ENCODE data around the gene ZCCHC24.

The ZCCHC24 gene

DNA sequence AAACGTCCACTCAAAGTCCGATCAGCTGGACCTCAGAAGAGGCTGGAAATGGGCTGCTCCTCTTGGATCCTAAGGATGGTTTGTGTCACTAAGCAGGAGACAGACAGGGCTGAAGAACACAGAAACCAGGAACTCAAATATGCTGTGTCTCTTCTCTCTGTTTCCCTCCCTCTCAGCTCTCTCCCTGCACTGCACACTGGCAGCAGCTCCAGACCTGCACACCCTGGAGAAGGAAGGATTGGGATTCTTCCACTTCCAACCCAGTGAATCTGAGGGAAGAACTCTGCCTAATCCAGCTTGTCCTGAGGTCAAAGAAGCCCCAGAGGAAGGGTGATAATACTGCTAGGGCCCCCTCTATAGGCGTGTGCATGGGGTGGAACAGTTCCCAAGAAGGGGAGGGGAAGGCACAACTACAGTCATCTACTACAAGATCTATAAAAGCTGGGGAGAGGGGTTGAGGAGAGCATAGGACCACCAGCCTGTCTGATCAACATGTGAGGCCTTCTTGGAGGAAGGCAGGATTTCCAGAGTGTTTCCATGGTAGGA is 22.7 kb upstream of the ZCCHC24 start:
- DNase-seq (ENCODE audit: low spot score in 2 of 2) (no peak), ATAC-seq (replicated peaks; ENCODE audit: extremely low read depth, poor library complexity, severe bottlenecking) (no peak)
- no peaks in the 10 kb centered on the region for H3K36me3 Mint-ChIP-seq (ENCODE audit: insufficient read depth)
- no peak overlapping the region for H3K4me3 Mint-ChIP-seq
- H3K9me3 Mint-ChIP-seq = no peaks in the 10 kb centered on the region
- H3K4me1 Mint-ChIP-seq = no peaks in the 10 kb centered on the region
- H3K27me3 Mint-ChIP-seq = peaks cover 14% of the 10 kb centered on the region
- H3K27ac Mint-ChIP-seq (ENCODE audit: low read depth) = no peak overlapping the region

DNA sequence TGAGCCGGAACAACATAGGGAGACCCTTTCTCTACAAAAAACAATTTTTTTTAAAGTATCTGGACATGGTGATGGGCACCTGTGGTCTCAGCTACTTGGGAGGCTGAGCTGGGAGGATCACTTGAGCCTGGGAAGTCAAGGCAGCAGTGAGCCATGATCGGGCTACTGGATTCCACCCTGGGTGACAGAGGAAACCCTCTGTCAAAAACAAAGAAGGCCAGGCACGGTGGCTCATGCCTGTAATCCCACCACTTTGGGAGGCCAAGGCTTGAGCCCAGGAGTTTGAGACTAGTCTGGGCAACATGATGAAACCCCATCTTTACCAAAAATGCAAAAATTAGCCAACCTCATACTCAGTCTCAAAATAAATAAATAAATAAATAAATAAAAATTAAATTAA is 19.9 kb upstream of the ZCCHC24 start:
- Mint-ChIP-seq H3K27ac (ENCODE audit: low read depth) (no peak overlapping the region), H3K9me3 (no peaks in the 10 kb centered on the region), H3K36me3 (ENCODE audit: insufficient read depth) (no peaks in the 10 kb centered on the region), H3K4me3 (no peak overlapping the region), H3K4me1 (no peaks in the 10 kb centered on the region), H3K27me3 (no peaks in the 10 kb centered on the region)
- DNase-seq (ENCODE audit: low spot score in 2 of 2) (no peak), ATAC-seq (replicated peaks; ENCODE audit: extremely low read depth, poor library complexity, severe bottlenecking) (no peak)

DNA sequence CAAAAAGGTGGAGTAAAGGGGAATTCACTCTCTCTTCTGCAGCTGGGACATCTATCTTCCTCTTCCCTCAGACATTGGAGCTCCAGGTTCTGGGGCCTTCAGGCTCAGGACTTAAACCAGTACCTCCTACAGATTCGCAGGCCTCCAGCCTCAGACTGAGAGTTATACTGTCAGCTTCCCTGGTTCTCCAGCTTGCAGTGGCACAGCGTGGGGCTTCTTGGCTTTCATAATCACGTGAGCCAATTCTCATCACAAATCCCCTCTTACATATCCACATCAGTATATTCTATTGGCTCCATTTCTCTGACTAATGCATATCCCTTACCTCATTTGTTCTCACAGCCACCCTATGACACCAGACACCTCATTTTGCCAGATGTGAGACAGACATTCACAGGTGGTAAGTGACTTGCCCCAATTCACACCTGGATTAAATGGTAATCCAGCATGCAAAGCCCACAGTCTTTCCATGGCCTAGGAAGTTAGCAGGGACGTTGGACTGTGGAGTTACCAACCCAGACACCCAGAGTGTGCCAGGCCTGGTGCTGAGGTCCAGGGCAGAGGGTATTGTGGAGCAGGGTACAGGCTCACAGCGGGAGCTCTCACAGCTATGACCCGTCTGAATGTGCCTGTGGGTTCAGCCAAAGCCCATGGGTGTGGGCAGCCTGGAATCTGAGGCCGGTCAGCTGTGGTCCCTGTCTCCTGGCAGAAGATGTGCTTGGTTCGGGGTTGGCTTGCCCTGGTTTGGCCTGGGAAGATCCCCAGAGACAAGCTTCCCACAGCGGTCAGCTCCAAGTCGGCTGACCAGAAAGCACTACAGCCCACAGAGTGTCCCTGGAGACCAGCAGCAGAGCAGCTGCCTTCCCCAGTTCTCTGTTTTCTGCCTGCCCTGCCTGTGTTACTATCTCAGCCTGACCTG is 18.4 kb upstream of the ZCCHC24 start:
- ATAC-seq (replicated peaks; ENCODE audit: extremely low read depth, poor library complexity, severe bottlenecking) = no peak
- DNase-seq (ENCODE audit: low spot score in 2 of 2) = no peak
- Mint-ChIP-seq H3K4me1 (no peaks in the 10 kb centered on the region), H3K9me3 (no peaks in the 10 kb centered on the region), H3K36me3 (ENCODE audit: insufficient read depth) (no peaks in the 10 kb centered on the region), H3K27ac (ENCODE audit: low read depth) (no peak overlapping the region), H3K4me3 (no peak overlapping the region), H3K27me3 (no peaks in the 10 kb centered on the region)

DNA sequence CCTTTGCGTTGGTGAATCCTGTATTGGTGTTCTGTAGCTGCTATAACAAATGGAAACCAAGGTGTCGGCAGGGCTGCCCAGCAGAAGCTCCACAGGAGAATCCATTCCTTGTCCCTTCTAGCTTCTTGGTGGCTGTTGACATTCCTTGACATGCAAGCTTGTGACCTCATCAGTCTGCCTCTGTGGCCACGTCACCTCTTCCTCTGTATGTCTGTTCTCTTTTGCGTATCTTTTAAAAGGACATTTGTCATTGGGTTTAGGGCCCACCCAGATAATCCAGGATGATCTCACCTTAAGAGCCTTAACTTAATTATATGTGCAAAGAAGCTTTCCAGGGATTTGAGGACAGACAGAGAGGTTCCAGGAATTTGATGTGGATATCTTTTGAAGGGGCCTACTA is 15.3 kb upstream of the ZCCHC24 start:
- no peak overlapping the region for H3K27ac Mint-ChIP-seq (ENCODE audit: low read depth)
- DNase-seq (ENCODE audit: low spot score in 2 of 2) (no peak), ATAC-seq (replicated peaks; ENCODE audit: extremely low read depth, poor library complexity, severe bottlenecking) (no peak)
- H3K27me3 Mint-ChIP-seq = no peaks in the 10 kb centered on the region
- H3K9me3 Mint-ChIP-seq = no peaks in the 10 kb centered on the region
- no peaks in the 10 kb centered on the region for H3K4me1 Mint-ChIP-seq
- no peak overlapping the region for H3K4me3 Mint-ChIP-seq
- H3K36me3 Mint-ChIP-seq (ENCODE audit: insufficient read depth) = no peaks in the 10 kb centered on the region

DNA sequence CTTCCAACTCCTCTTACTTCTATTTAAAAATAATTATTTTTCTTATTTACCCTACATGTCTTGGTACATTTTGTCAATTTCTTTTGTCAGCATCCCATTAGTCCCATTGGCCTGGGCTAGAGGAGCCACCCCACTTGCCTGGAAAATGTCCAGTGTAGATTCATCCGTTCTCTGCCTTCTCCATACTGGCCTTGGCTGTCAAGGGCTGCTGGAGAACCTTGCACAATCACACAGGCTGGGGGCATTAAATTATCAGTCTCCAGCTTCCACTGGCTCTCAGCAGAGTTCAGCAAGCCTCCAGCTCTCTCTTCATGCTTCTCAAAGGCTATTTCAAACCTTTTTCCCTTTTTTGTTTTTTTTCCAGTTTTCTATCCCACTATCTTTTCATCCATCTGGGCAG is 13.8 kb upstream of the ZCCHC24 start:
- no peaks in the 10 kb centered on the region for H3K9me3 Mint-ChIP-seq
- DNase-seq (ENCODE audit: low spot score in 2 of 2) (no peak), ATAC-seq (replicated peaks; ENCODE audit: extremely low read depth, poor library complexity, severe bottlenecking) (no peak)
- no peaks in the 10 kb centered on the region for H3K4me1 Mint-ChIP-seq
- H3K36me3 Mint-ChIP-seq (ENCODE audit: insufficient read depth) = no peaks in the 10 kb centered on the region
- H3K27me3 Mint-ChIP-seq = no peaks in the 10 kb centered on the region
- H3K27ac Mint-ChIP-seq (ENCODE audit: low read depth) = no peak overlapping the region
- H3K4me3 Mint-ChIP-seq = no peak overlapping the region

DNA sequence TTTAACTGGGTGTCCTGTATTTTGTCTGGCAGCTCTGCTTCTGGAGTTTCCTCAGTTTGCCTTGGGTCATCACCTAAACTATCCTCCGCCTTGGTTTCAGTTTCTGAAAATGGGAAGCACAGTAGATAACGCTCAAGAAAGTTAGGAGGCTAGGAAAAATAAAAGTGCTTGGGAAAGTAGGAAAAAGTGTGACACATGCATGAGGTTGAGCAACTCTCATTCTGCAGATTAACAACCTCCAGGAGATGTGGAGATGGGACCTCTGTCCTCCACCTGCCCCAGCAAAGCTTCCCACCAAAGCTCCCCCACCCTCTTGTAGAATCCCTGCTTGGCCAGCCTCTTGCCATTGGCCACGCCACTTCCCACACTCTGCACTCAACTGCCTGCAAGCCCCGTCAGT is 13.1 kb upstream of the ZCCHC24 start:
- DNase-seq (ENCODE audit: low spot score in 2 of 2) (no peak), ATAC-seq (replicated peaks; ENCODE audit: extremely low read depth, poor library complexity, severe bottlenecking) (no peak)
- H3K27ac Mint-ChIP-seq (ENCODE audit: low read depth) = no peak overlapping the region
- no peaks in the 10 kb centered on the region for H3K36me3 Mint-ChIP-seq (ENCODE audit: insufficient read depth)
- H3K9me3 Mint-ChIP-seq = no peaks in the 10 kb centered on the region
- H3K4me1 Mint-ChIP-seq = no peaks in the 10 kb centered on the region
- no peaks in the 10 kb centered on the region for H3K27me3 Mint-ChIP-seq
- H3K4me3 Mint-ChIP-seq = no peak overlapping the region

DNA sequence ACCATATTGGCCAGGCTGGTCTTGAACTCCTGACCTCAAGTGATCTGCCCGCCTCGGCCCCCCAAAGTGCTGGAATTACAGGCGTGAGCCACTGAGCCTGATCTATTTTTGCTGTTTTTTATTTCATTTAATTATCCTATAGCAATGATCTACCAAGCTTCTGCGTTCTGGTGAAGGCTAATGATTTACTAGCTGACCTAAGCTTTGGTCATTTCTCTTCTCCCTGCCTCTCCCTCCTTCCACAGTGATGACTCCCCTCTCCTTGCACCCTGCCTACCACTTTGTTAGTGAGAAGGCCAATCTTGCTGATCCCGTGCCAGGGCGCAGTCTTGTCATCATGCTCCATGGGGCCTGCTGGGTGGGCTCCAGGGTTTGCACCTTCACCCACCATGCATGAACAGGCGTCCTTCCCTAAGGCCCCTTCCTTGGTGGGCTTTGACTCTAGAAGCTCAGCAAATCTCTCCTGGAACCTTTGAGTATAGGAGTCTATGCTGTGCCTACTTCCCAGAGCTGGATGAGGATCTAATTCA is 11.9 kb upstream of the ZCCHC24 start:
- no peak overlapping the region for H3K4me3 Mint-ChIP-seq
- no peaks in the 10 kb centered on the region for H3K27me3 Mint-ChIP-seq
- ATAC-seq (replicated peaks; ENCODE audit: extremely low read depth, poor library complexity, severe bottlenecking) (no peak), DNase-seq (ENCODE audit: low spot score in 2 of 2) (no peak)
- no peaks in the 10 kb centered on the region for H3K36me3 Mint-ChIP-seq (ENCODE audit: insufficient read depth)
- H3K4me1 Mint-ChIP-seq = no peaks in the 10 kb centered on the region
- no peaks in the 10 kb centered on the region for H3K9me3 Mint-ChIP-seq
- H3K27ac Mint-ChIP-seq (ENCODE audit: low read depth) = no peak overlapping the region

DNA sequence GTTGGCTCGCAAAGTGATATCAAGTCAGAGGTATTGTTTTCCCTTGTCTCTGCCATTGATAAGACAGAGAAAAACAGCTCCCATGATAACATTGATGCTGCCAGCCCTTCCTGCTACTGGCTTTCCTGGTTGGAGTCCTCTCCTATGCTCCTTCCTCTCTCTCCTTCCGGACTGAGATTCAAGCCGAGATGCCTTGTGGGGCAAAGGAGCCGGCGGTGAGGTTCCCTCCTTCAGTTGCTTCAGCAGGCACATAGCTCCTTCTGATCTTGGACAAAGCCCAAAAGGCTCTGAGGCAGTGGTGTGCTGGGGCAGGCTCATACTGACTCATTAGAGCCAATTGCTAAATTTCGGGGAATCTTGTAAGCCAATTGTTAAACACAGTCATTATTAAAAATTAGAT is 8.8 kb upstream of the ZCCHC24 start:
- no peak for DNase-seq (ENCODE audit: low spot score in 2 of 2)
- no peaks in the 10 kb centered on the region for H3K27me3 Mint-ChIP-seq
- ATAC-seq (replicated peaks; ENCODE audit: extremely low read depth, poor library complexity, severe bottlenecking) = no peak
- no peaks in the 10 kb centered on the region for H3K9me3 Mint-ChIP-seq
- no peaks in the 10 kb centered on the region for H3K4me1 Mint-ChIP-seq
- H3K36me3 Mint-ChIP-seq (ENCODE audit: insufficient read depth) = peaks cover 3% of the 10 kb centered on the region
- no peak overlapping the region for H3K4me3 Mint-ChIP-seq
- no peak overlapping the region for H3K27ac Mint-ChIP-seq (ENCODE audit: low read depth)

DNA sequence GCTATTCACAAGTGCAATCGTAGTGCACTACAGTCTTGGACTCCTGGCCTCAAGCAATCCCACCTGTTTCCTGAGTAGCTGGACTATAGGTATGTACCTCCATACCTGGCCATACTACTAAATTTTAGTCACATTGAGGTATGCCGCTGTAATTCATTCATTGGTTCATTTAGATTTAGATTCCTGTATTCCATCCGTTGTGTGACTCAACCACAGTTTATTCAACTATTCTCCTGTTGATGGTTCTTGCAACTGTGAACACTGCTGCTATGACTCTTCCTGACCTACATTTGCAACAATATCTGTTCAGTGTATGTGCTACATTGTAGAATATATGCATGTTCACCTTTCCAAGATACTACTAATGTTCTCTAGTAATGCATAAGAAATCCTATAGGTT is 8.0 kb upstream of the ZCCHC24 start:
- Mint-ChIP-seq H3K4me3 (no peak overlapping the region), H3K4me1 (no peaks in the 10 kb centered on the region)

DNA sequence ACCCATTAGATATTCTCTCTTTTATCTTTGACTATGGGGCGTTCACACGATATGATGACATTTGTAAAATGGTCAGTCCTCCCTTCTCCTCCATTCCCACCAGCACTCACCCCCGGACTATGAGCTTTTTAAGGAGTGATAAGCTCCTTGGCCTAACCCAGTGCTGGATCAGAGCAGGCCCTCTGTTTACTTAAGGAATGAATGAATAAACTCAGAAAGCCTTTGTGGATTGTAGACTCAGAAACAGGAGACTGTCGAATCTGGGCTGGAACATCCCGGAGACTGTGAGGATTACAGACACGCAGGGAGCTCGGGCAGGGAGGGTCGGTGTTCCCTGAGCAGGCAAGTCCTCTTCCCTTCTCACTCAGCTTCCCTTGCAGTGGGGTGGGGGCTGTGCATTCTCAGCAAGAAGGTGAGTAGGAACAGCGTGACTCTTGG is 6.8 kb upstream of the ZCCHC24 start:
- H3K27ac Mint-ChIP-seq (ENCODE audit: low read depth) = no peak overlapping the region
- no peaks in the 10 kb centered on the region for H3K9me3 Mint-ChIP-seq
- H3K27me3 Mint-ChIP-seq = no peaks in the 10 kb centered on the region
- peaks cover 4% of the 10 kb centered on the region for H3K36me3 Mint-ChIP-seq (ENCODE audit: insufficient read depth)
- ATAC-seq (replicated peaks; ENCODE audit: extremely low read depth, poor library complexity, severe bottlenecking) (no peak), DNase-seq (ENCODE audit: low spot score in 2 of 2) (no peak)
- no peak overlapping the region for H3K4me3 Mint-ChIP-seq
- H3K4me1 Mint-ChIP-seq = no peaks in the 10 kb centered on the region

More for the DNA sequence above, 8.0 kb upstream of the ZCCHC24 start:
- ATAC-seq (replicated peaks; ENCODE audit: extremely low read depth, poor library complexity, severe bottlenecking) (no peak), DNase-seq (ENCODE audit: low spot score in 2 of 2) (no peak)
- H3K27ac Mint-ChIP-seq (ENCODE audit: low read depth) = no peak overlapping the region
- peaks cover 3% of the 10 kb centered on the region for H3K36me3 Mint-ChIP-seq (ENCODE audit: insufficient read depth)
- no peaks in the 10 kb centered on the region for H3K27me3 Mint-ChIP-seq
- no peaks in the 10 kb centered on the region for H3K9me3 Mint-ChIP-seq

DNA sequence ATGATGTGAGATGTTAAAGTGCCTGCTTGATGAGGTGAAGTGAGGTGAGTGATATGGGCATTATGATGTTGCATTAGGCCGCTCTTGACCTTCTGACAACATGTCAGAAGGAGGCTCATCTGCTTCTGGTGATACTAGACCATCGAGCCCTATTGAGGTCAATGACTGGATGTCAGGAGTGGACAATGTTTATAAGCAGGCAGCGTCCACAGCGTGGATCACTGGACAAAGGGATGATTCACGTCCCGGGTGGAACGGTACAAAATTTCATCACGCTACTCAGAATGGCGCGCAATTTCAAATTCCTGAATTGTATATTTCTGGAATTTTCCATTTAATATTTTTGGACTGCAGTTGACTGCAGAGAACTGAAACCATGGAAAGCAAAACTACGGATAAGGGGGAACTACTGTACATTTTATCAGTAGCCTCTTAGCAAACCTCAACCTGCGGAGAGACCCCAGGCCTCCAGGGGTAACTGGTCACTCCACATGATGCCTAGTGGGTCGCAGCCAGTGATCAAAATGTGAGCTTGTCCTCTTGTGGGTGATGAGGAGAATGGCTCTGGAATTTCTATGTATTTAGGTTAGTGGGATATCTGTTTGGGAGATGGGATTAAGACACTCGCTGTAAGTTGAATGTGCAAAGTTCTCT is 5.7 kb upstream of the ZCCHC24 start:
- no peaks in the 10 kb centered on the region for H3K9me3 Mint-ChIP-seq
- peaks cover 5% of the 10 kb centered on the region for H3K4me1 Mint-ChIP-seq
- peaks cover 8% of the 10 kb centered on the region for H3K36me3 Mint-ChIP-seq (ENCODE audit: insufficient read depth)
- H3K4me3 Mint-ChIP-seq = no peak overlapping the region
- DNase-seq (ENCODE audit: low spot score in 2 of 2) = no peak
- no peaks in the 10 kb centered on the region for H3K27me3 Mint-ChIP-seq
- ATAC-seq (replicated peaks; ENCODE audit: extremely low read depth, poor library complexity, severe bottlenecking) = no peak
- H3K27ac Mint-ChIP-seq (ENCODE audit: low read depth) = no peak overlapping the region

DNA sequence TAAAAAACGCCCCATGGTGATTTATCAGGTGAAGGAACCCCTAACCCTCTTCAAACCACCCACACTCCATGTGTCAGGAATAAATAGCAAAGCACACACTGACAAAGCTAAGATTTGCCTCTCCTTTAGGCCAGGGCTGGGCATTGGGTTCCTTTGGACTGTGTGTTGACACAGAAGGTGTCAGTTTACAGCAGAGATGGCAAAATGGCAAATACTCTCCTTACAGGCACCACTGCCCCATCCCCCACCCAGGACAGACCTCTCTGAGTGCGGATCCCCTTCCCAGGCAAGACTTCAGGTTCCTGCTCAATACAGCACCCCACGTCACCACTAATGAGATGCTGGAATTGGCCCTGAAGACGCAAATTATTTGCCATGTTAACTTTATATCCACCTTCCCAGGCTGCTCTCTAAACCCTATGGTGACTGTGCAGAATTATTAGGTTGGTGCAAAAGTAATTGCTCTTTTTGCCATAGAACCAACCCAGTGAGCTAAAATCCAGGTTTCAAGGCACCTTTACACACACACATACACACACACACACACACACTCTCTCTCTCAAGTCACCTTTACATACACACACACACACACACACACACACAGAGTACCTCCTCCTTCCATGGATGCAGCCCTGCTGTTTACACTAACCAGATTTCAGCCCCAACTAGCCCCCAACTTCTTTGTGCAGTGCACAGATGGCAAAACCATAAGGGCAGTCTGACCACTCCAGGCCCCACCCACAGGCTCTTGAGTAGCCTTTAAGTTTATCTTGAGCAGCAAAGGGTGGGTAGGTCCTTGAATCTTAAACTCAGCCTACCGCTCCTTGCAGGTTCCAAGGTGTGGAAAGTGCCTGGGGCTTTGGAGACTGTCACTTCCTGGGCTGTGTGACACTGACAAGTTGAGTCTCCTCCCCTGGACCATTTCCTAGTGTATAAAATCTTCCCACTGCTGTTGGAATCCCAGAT is 4.0 kb upstream of the ZCCHC24 start:
- ATAC-seq (replicated peaks; ENCODE audit: extremely low read depth, poor library complexity, severe bottlenecking) = no peak
- Mint-ChIP-seq H3K9me3 (no peaks in the 10 kb centered on the region), H3K4me3 (no peak overlapping the region), H3K4me1 (peaks cover 7% of the 10 kb centered on the region), H3K27me3 (no peaks in the 10 kb centered on the region), H3K27ac (ENCODE audit: low read depth) (no peak overlapping the region), H3K36me3 (ENCODE audit: insufficient read depth) (peaks cover 10% of the 10 kb centered on the region)
- no peak for DNase-seq (ENCODE audit: low spot score in 2 of 2)

Data from central memory CD8-positive, alpha-beta T cell (primary cell).